ENCODE data around the gene KRT6B.

- no peak for TF ChIP-seq ZSCAN29 (IDR thresholded peaks at IDR 0.05)
- TF ChIP-seq, protein P1, sequence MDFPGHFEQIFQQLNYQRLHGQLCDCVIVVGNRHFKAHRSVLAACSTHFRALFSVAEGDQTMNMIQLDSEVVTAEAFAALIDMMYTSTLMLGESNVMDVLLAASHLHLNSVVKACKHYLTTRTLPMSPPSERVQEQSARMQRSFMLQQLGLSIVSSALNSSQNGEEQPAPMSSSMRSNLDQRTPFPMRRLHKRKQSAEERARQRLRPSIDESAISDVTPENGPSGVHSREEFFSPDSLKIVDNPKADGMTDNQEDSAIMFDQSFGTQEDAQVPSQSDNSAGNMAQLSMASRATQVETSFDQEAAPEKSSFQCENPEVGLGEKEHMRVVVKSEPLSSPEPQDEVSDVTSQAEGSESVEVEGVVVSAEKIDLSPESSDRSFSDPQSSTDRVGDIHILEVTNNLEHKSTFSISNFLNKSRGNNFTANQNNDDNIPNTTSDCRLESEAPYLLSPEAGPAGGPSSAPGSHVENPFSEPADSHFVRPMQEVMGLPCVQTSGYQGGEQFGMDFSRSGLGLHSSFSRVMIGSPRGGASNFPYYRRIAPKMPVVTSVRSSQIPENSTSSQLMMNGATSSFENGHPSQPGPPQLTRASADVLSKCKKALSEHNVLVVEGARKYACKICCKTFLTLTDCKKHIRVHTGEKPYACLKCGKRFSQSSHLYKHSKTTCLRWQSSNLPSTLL (IDR thresholded peaks at IDR 0.05) = no peak
- no peak for TF ChIP-seq ETV6 (IDR thresholded peaks at IDR 0.05; ENCODE audit: borderline replicate concordance in 1 of 2, low read depth in 2 of 2, low read length in 1 of 2)
- TF ChIP-seq ETV6 (CRISPR knock-in tag; IDR thresholded peaks at IDR 0.05; ENCODE audit: borderline replicate concordance) = no peak
- TF ChIP-seq RAD21 (CRISPR knock-in tag; conservative IDR thresholded peaks at IDR 0.05 in 1 of 2, IDR thresholded peaks at IDR 0.05 in 1 of 2) = no peak
Observed at GRCh38 chr12:52398176-52398575, 53.8 kb downstream of the KRT6B start.
